Forelimb muscle (tissue), 1 donor: Measurements from ENCODE around the gene CHD9. TPM values are rescaled to one million over a fixed set of nuclear protein-coding genes. Genes with fewer than 3 reads are reported as not detected.
"Not testable (repeated sequence)": the region's sequence is repeated elsewhere in the genome, so short reads cannot be mapped to it uniquely, and the experiment has no call there.

Source experiments
- DNase-seq: peaks from one replicate; pipeline ENCODE4 v3.0.0-alpha.2; 2013; ENCODE audit warnings: low read depth
- polyA plus RNA-seq: library from polyadenylated mRNA; unstranded; fragments of 120-200 nt; gene quantifications from one replicate; pipeline ENCODE4 v1.2.1, GENCODE V29; 2013; ENCODE audit not compliant: insufficient read length

The CHD9 gene
- polyA plus RNA-seq, 1 donor: 45.5 TPM

- no peak for DNase-seq
These were observed 206.5 kb downstream of the CHD9 start for GRCh38 chr16:53261276-53261675.

- no peak for DNase-seq
These were observed 207.9 kb downstream of the CHD9 start for GRCh38 chr16:53262645-53263044.

- no peak for DNase-seq
These were observed 211.4 kb downstream of the CHD9 start for GRCh38 chr16:53266156-53266555.

- DNase-seq: not testable (repeated sequence)
These were observed 223.7 kb downstream of the CHD9 start for GRCh38 chr16:53278498-53278897.

GRCh38 chr16:53281280-53281679 is 226.5 kb downstream of the CHD9 start:
- no peak for DNase-seq

- DNase-seq: no peak
These were observed 227.1 kb downstream of the CHD9 start for GRCh38 chr16:53281859-53282258.

- DNase-seq: no peak
These were observed 227.5 kb downstream of the CHD9 start for GRCh38 chr16:53282328-53282727.

- peak; percentile 2 for DNase-seq
These were observed 228.5 kb downstream of the CHD9 start for GRCh38 chr16:53282975-53283946.

- no peak for DNase-seq
These were observed 230.4 kb downstream of the CHD9 start for GRCh38 chr16:53285236-53285635.

GRCh38 chr16:53290520-53290919 is 235.7 kb downstream of the CHD9 start:
- DNase-seq: no peak

- no peak for DNase-seq
These were observed 237.1 kb downstream of the CHD9 start for GRCh38 chr16:53291757-53292392.

- no peak for DNase-seq
These were observed 242.7 kb downstream of the CHD9 start for GRCh38 chr16:53297477-53297876.

GRCh38 chr16:53304334-53304733 is 249.5 kb downstream of the CHD9 start:
- DNase-seq: no peak

GRCh38 chr16:53305743-53306142 is 251.0 kb downstream of the CHD9 start:
- DNase-seq: no peak

- no peak for DNase-seq
These were observed 254.7 kb downstream of the CHD9 start for GRCh38 chr16:53309457-53309856.

GRCh38 chr16:53320992-53321391 is 266.2 kb downstream of the CHD9 start:
- DNase-seq: no peak

- no peak for DNase-seq
These were observed 269.1 kb downstream of the CHD9 start for GRCh38 chr16:53323924-53324323.

- DNase-seq: not testable (repeated sequence)
These were observed 276.2 kb downstream of the CHD9 start for GRCh38 chr16:53330991-53331390.

GRCh38 chr16:53334581-53334980 is 279.8 kb downstream of the CHD9 start:
- DNase-seq: no peak

- no peak for DNase-seq
These were observed 282.5 kb downstream of the CHD9 start for GRCh38 chr16:53337294-53337693.

- no peak for DNase-seq
These were observed 287.0 kb downstream of the CHD9 start for GRCh38 chr16:53341792-53342191.

- no peak for DNase-seq
These were observed 300.3 kb downstream of the CHD9 start for GRCh38 chr16:53355064-53355463.
